Mammary epithelial cell (primary cell): ENCODE data around the gene NUP210L.

Experiments used
- EZH2 ChIP-seq: IDR thresholded peaks from 2 replicates; pipeline ENCODE4 v1.6.1; 2012; ENCODE audit warnings: low read length, inconsistent platforms, borderline replicate concordance
- TF ChIP-seq, protein P1 (sequence below), 2 donors: IDR thresholded peaks in 1 of 2; conservative IDR thresholded peaks in 1 of 2; 2 replicates each; pipeline ENCODE4 v1.5.1; 2011 to 2012; ENCODE audit warnings: inconsistent platforms in 2 of 2, low read length in 2 of 2, mild to moderate bottlenecking in 2 of 2, control low read depth in 1 of 2, low read depth in 1 of 2; ENCODE audit not compliant: insufficient read depth in 1 of 2; ENCODE audit errors: extremely low read depth in 1 of 2

DNA sequence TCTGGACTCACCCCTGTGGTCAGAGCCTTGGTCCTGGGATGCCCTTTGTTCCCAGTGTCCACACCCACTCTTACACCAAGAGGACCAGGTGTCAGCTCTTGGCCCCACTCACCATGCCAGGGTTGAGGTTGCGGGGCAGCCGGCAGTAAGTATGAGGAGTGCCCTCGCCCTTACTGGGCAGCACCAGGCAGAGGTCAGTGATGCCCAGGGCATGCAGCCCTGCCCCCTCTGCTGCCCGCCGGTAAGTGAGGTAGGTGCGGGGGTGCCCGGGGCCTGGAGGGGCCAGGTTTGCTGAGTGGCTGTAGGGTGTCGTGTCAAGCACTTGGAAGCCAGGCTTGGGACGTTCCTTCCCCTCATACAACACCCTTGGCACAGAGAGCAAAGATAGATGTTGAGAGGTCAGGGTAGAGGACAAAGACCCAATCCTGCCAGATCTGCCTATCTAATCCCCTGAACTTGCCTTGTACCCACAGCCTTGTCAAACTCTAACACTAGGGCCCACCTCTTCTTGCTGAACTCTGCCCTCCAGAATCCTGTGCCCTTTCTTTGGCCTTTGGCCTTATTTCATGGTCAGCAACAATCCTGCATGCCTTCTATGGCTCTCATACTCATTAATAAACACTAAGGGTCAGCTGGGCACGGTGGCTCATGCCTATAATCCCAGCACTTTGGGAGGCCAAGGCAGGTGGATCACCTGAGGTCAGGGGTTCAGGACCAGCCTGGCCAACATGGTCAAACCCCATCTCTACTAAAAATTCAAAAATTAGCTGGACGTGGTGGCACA is 211.9 kb downstream of the NUP210L start:
- TF ChIP-seq, protein P1, sequence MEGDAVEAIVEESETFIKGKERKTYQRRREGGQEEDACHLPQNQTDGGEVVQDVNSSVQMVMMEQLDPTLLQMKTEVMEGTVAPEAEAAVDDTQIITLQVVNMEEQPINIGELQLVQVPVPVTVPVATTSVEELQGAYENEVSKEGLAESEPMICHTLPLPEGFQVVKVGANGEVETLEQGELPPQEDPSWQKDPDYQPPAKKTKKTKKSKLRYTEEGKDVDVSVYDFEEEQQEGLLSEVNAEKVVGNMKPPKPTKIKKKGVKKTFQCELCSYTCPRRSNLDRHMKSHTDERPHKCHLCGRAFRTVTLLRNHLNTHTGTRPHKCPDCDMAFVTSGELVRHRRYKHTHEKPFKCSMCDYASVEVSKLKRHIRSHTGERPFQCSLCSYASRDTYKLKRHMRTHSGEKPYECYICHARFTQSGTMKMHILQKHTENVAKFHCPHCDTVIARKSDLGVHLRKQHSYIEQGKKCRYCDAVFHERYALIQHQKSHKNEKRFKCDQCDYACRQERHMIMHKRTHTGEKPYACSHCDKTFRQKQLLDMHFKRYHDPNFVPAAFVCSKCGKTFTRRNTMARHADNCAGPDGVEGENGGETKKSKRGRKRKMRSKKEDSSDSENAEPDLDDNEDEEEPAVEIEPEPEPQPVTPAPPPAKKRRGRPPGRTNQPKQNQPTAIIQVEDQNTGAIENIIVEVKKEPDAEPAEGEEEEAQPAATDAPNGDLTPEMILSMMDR (conservative IDR thresholded peaks at IDR 0.05 in 1 of 2, IDR thresholded peaks at IDR 0.05 in 1 of 2; ENCODE audit: extremely low read depth in 1 of 2, insufficient read depth in 1 of 2, low read depth in 1 of 2, low read length in 2 of 2): no peak
- no peak for TF ChIP-seq EZH2
